Measurements from ENCODE around the gene RREB1. TPM values are rescaled to one million over a fixed set of nuclear protein-coding genes. Genes with fewer than 3 reads are reported as not detected.
A peak's percentile ranks its signal among the peaks of the same experiment; 100 is the strongest.

The RREB1 gene
- total and polyA plus RNA-seq, 2 donors: 9.2 to 13.3 TPM

GRCh38 chr6:7137335-7138045, 29.7 kb downstream of the RREB1 start:
- no peaks in the 10 kb centered on the region for H3K27me3 ChIP-seq (ENCODE audit: control insufficient read depth in 2 of 2, insufficient read depth in 1 of 2, low read length in 1 of 2)
- 15% methylated on average over 11 of the region's 11 CpGs for WGBS
- peaks cover 3 to 4% of the 10 kb centered on the region in 2 donors for H3K36me3 ChIP-seq (ENCODE audit: control insufficient read depth in 2 of 2, insufficient read depth in 2 of 2, low read length in 1 of 2)
- peak overlapping the region; percentile 90 to 95 for H3K27ac ChIP-seq (ENCODE audit: low read depth in 1 of 2, low read length in 1 of 2)
- H3K4me1 ChIP-seq (ENCODE audit: control insufficient read depth in 2 of 2, insufficient read depth in 2 of 2, low read length in 2 of 2): peaks cover 48 to 73% of the 10 kb centered on the region in 2 donors
- H3K9me3 ChIP-seq (ENCODE audit: control insufficient read depth in 2 of 2, insufficient read depth in 1 of 2, low read length in 1 of 2): no peaks in the 10 kb centered on the region
- peak overlapping the region; percentile 1 to 8 for H3K4me3 ChIP-seq (ENCODE audit: low read length in 2 of 2)
- DNase-seq (ENCODE audit: low read depth in 6 of 9, low spot score in 9 of 9): peak in 3 of 9 donors; percentile 61 to 86 (median 73)

GRCh38 chr6:7138046-7138531, 30.3 kb downstream of the RREB1 start:
- Histone ChIP-seq H3K27me3 (ENCODE audit: control insufficient read depth in 2 of 2, insufficient read depth in 1 of 2, low read length in 1 of 2) (no peaks in the 10 kb centered on the region), H3K4me3 (ENCODE audit: low read length in 2 of 2) (no peak overlapping the region), H3K9me3 (ENCODE audit: control insufficient read depth in 2 of 2, insufficient read depth in 1 of 2, low read length in 1 of 2) (no peaks in the 10 kb centered on the region), H3K36me3 (ENCODE audit: control insufficient read depth in 2 of 2, insufficient read depth in 2 of 2, low read length in 1 of 2) (peaks cover 3 to 5% of the 10 kb centered on the region in 2 donors), H3K27ac (ENCODE audit: low read depth in 1 of 2, low read length in 1 of 2) (peak overlapping the region; percentile 90 to 95), H3K4me1 (ENCODE audit: control insufficient read depth in 2 of 2, insufficient read depth in 2 of 2, low read length in 2 of 2) (peaks cover 43 to 73% of the 10 kb centered on the region in 2 donors)
- no peak for DNase-seq (ENCODE audit: low read depth in 6 of 9, low spot score in 9 of 9)
- 83% methylated on average over 2 of the region's 2 CpGs for WGBS

GRCh38 chr6:7138921-7139358, 31.2 kb downstream of the RREB1 start:
- Histone ChIP-seq H3K4me1 (ENCODE audit: control insufficient read depth in 2 of 2, insufficient read depth in 2 of 2, low read length in 2 of 2) (peaks cover 46 to 74% of the 10 kb centered on the region in 2 donors), H3K4me3 (ENCODE audit: low read length in 2 of 2) (no peak overlapping the region), H3K27me3 (ENCODE audit: control insufficient read depth in 2 of 2, insufficient read depth in 1 of 2, low read length in 1 of 2) (no peaks in the 10 kb centered on the region), H3K36me3 (ENCODE audit: control insufficient read depth in 2 of 2, insufficient read depth in 2 of 2, low read length in 1 of 2) (peaks cover 3 to 5% of the 10 kb centered on the region in 2 donors), H3K27ac (ENCODE audit: low read depth in 1 of 2, low read length in 1 of 2) (peak overlapping the region in 1 of 2 donors; percentile 95), H3K9me3 (ENCODE audit: control insufficient read depth in 2 of 2, insufficient read depth in 1 of 2, low read length in 1 of 2) (no peaks in the 10 kb centered on the region)
- WGBS: 97% methylated on average over 1 of the region's 1 CpG
- DNase-seq (ENCODE audit: low read depth in 6 of 9, low spot score in 9 of 9): peak in 2 of 9 donors; percentile 59 to 81

GRCh38 chr6:7139835-7140470, 32.2 kb downstream of the RREB1 start:
- H3K36me3 ChIP-seq (ENCODE audit: control insufficient read depth in 2 of 2, insufficient read depth in 2 of 2, low read length in 1 of 2): peaks cover 3 to 5% of the 10 kb centered on the region in 2 donors
- H3K4me1 ChIP-seq (ENCODE audit: control insufficient read depth in 2 of 2, insufficient read depth in 2 of 2, low read length in 2 of 2): peaks cover 48 to 71% of the 10 kb centered on the region in 2 donors
- no peaks in the 10 kb centered on the region for H3K9me3 ChIP-seq (ENCODE audit: control insufficient read depth in 2 of 2, insufficient read depth in 1 of 2, low read length in 1 of 2)
- H3K27me3 ChIP-seq (ENCODE audit: control insufficient read depth in 2 of 2, insufficient read depth in 1 of 2, low read length in 1 of 2): no peaks in the 10 kb centered on the region
- H3K4me3 ChIP-seq (ENCODE audit: low read length in 2 of 2): no peak overlapping the region
- 96% methylated on average over 7 of the region's 7 CpGs for WGBS
- H3K27ac ChIP-seq (ENCODE audit: low read depth in 1 of 2, low read length in 1 of 2): peak overlapping the region in 1 of 2 donors; percentile 48
- no peak for DNase-seq (ENCODE audit: low read depth in 6 of 9, low spot score in 9 of 9)

GRCh38 chr6:7140631-7141378, 33.0 kb downstream of the RREB1 start:
- 7% methylated on average over 67 of the region's 67 CpGs for WGBS
- H3K4me1 ChIP-seq (ENCODE audit: control insufficient read depth in 2 of 2, insufficient read depth in 2 of 2, low read length in 2 of 2): peaks cover 47 to 71% of the 10 kb centered on the region in 2 donors
- DNase-seq (ENCODE audit: low read depth in 6 of 9, low spot score in 9 of 9): peak in 4 of 9 donors; percentile 57 to 86 (median 76)
- H3K27ac ChIP-seq (ENCODE audit: low read depth in 1 of 2, low read length in 1 of 2): peak overlapping the region; percentile 77 to 93
- H3K9me3 ChIP-seq (ENCODE audit: control insufficient read depth in 2 of 2, insufficient read depth in 1 of 2, low read length in 1 of 2): no peaks in the 10 kb centered on the region
- peak overlapping the region; percentile 58 to 69 for H3K4me3 ChIP-seq (ENCODE audit: low read length in 2 of 2)
- peaks cover 1 to 5% of the 10 kb centered on the region in 2 donors for H3K36me3 ChIP-seq (ENCODE audit: control insufficient read depth in 2 of 2, insufficient read depth in 2 of 2, low read length in 1 of 2)
- H3K27me3 ChIP-seq (ENCODE audit: control insufficient read depth in 2 of 2, insufficient read depth in 1 of 2, low read length in 1 of 2): no peaks in the 10 kb centered on the region

GRCh38 chr6:7142228-7142801, 34.6 kb downstream of the RREB1 start:
- WGBS: 99% methylated on average over 25 of the region's 25 CpGs
- H3K27ac ChIP-seq (ENCODE audit: low read depth in 1 of 2, low read length in 1 of 2): no peak overlapping the region
- no peak overlapping the region for H3K4me3 ChIP-seq (ENCODE audit: low read length in 2 of 2)
- H3K36me3 ChIP-seq (ENCODE audit: control insufficient read depth in 2 of 2, insufficient read depth in 2 of 2, low read length in 1 of 2): peaks cover 0 to 5% of the 10 kb centered on the region in 2 donors
- H3K9me3 ChIP-seq (ENCODE audit: control insufficient read depth in 2 of 2, insufficient read depth in 1 of 2, low read length in 1 of 2): no peaks in the 10 kb centered on the region
- H3K4me1 ChIP-seq (ENCODE audit: control insufficient read depth in 2 of 2, insufficient read depth in 2 of 2, low read length in 2 of 2): peaks cover 50 to 71% of the 10 kb centered on the region in 2 donors
- no peak for DNase-seq (ENCODE audit: low read depth in 6 of 9, low spot score in 9 of 9)
- H3K27me3 ChIP-seq (ENCODE audit: control insufficient read depth in 2 of 2, insufficient read depth in 1 of 2, low read length in 1 of 2): no peaks in the 10 kb centered on the region

- Histone ChIP-seq H3K4me3 (ENCODE audit: low read length in 2 of 2) (no peak overlapping the region), H3K27me3 (ENCODE audit: control insufficient read depth in 2 of 2, insufficient read depth in 1 of 2, low read length in 1 of 2) (no peaks in the 10 kb centered on the region), H3K27ac (ENCODE audit: low read depth in 1 of 2, low read length in 1 of 2) (peak overlapping the region in 1 of 2 donors; percentile 64), H3K36me3 (ENCODE audit: control insufficient read depth in 2 of 2, insufficient read depth in 2 of 2, low read length in 1 of 2) (peaks cover 0 to 5% of the 10 kb centered on the region in 2 donors), H3K9me3 (ENCODE audit: control insufficient read depth in 2 of 2, insufficient read depth in 1 of 2, low read length in 1 of 2) (no peaks in the 10 kb centered on the region), H3K4me1 (ENCODE audit: control insufficient read depth in 2 of 2, insufficient read depth in 2 of 2, low read length in 2 of 2) (peaks cover 47 to 67% of the 10 kb centered on the region in 2 donors)
- 95% methylated on average over 6 of the region's 6 CpGs for WGBS
- no peak for DNase-seq (ENCODE audit: low read depth in 6 of 9, low spot score in 9 of 9)
Observed at GRCh38 chr6:7142918-7143475, 35.2 kb downstream of the RREB1 start.

- no peaks in the 10 kb centered on the region for H3K27me3 ChIP-seq (ENCODE audit: control insufficient read depth in 2 of 2, insufficient read depth in 1 of 2, low read length in 1 of 2)
- 88% methylated on average over 7 of the region's 7 CpGs for WGBS
- H3K36me3 ChIP-seq (ENCODE audit: control insufficient read depth in 2 of 2, insufficient read depth in 2 of 2, low read length in 1 of 2): peaks cover 0 to 5% of the 10 kb centered on the region in 2 donors
- H3K4me1 ChIP-seq (ENCODE audit: control insufficient read depth in 2 of 2, insufficient read depth in 2 of 2, low read length in 2 of 2): peaks cover 45 to 65% of the 10 kb centered on the region in 2 donors
- no peak overlapping the region for H3K4me3 ChIP-seq (ENCODE audit: low read length in 2 of 2)
- DNase-seq (ENCODE audit: low read depth in 6 of 9, low spot score in 9 of 9): no peak
- peak overlapping the region in 1 of 2 donors; percentile 64 for H3K27ac ChIP-seq (ENCODE audit: low read depth in 1 of 2, low read length in 1 of 2)
- no peaks in the 10 kb centered on the region for H3K9me3 ChIP-seq (ENCODE audit: control insufficient read depth in 2 of 2, insufficient read depth in 1 of 2, low read length in 1 of 2)
Observed at GRCh38 chr6:7143476-7143974, 35.8 kb downstream of the RREB1 start.
